AG09319 (cell line): ENCODE results near the gene HMGCR.

ENCODE experiments used
- DNase-seq: peaks from one replicate; pipeline ENCODE4 v3.0.0-alpha.2; 2010; ENCODE audit warnings: low read depth; ENCODE audit errors: extremely low read depth
- CTCF ChIP-seq: IDR thresholded peaks from 2 replicates; pipeline ENCODE4 v1.5.1; 2011; ENCODE audit warnings: low read depth, mild to moderate bottlenecking, inconsistent platforms, low read length, moderate library complexity

HMGCR gene

GRCh38 chr5:75362474-75362975, 25.5 kb downstream of the HMGCR start:
- no peak for DNase-seq
- no peak for TF ChIP-seq CTCF

GRCh38 chr5:75363111-75363510, 26.1 kb downstream of the HMGCR start:
- no peak for TF ChIP-seq CTCF
- DNase-seq: no peak

- no peak for DNase-seq
Measured at GRCh38 chr5:75363726-75364495, 26.9 kb downstream of the HMGCR start.

GRCh38 chr5:75364571-75365280, 27.7 kb downstream of the HMGCR start:
- TF ChIP-seq CTCF: no peak
- no peak for DNase-seq

More at GRCh38 chr5:75363726-75364495, 26.9 kb downstream of the HMGCR start:
- no peak for TF ChIP-seq CTCF

- DNase-seq: no peak
- TF ChIP-seq CTCF: no peak
Measured at GRCh38 chr5:75365740-75366139, 28.7 kb downstream of the HMGCR start.

- no peak for DNase-seq
- no peak for TF ChIP-seq CTCF
Measured at GRCh38 chr5:75366787-75367186, 29.8 kb downstream of the HMGCR start.

GRCh38 chr5:75367401-75367800, 30.4 kb downstream of the HMGCR start:
- TF ChIP-seq CTCF: no peak
- no peak for DNase-seq
